DND-41 (cell line): ENCODE results near the gene ETFA.

ENCODE experiments used
- ATAC-seq: fragments of 200-7000 bp; cut with Tn5 transposase; 3 replicates; pipeline ENCODE4 v1.9.1; 2021; ENCODE audit warnings: low read depth; ENCODE audit not compliant: insufficient read depth
- DNase-seq: peaks from one replicate; pipeline ENCODE4 v3.0.0-alpha.2; 2020
- H2AFZ ChIP-seq: 2 replicates; pipeline ENCODE4 v1.6.0; 2012; ENCODE audit warnings: low read depth, low read length
- H3K27ac ChIP-seq: 2 replicates; pipeline ENCODE4 v1.5.1; 2012; ENCODE audit warnings: low read length, inconsistent platforms
- H3K27me3 ChIP-seq: fragments of 200-600 bp; sonication (generic); 2 replicates; pipeline ENCODE4 v1.6.0; 2012; ENCODE audit warnings: low read length, mild to moderate bottlenecking, inconsistent platforms; ENCODE audit not compliant: insufficient read depth, poor library complexity
- H3K36me3 ChIP-seq: 2 replicates; pipeline ENCODE4 v1.5.1; 2012; ENCODE audit warnings: low read length, inconsistent platforms; ENCODE audit not compliant: insufficient read depth
- H3K4me1 ChIP-seq: 2 replicates; pipeline ENCODE4 v1.5.1; 2012; ENCODE audit warnings: mild to moderate bottlenecking, low read length; ENCODE audit not compliant: insufficient read depth
- H3K4me2 ChIP-seq: 2 replicates; pipeline ENCODE4 v1.6.0; 2012; ENCODE audit warnings: mild to moderate bottlenecking, moderate library complexity, low read length, inconsistent platforms; ENCODE audit not compliant: insufficient read depth
- H3K4me3 ChIP-seq, 2 experiments: fragments of 200-600 bp in 1 of 2; shearing (Covaris generic) in 1 of 2; 2 replicates each; pipeline ENCODE4 v1.5.1; 2012 to 2016; ENCODE audit warnings: inconsistent platforms in 2 of 2, low read length in 2 of 2, mild to moderate bottlenecking in 2 of 2, low read depth in 1 of 2, moderate library complexity in 1 of 2
- H3K79me2 ChIP-seq: 2 replicates; pipeline ENCODE4 v1.6.0; 2012; ENCODE audit warnings: low read length, inconsistent platforms; ENCODE audit not compliant: insufficient read depth
- H3K9ac ChIP-seq: 2 replicates; pipeline ENCODE4 v1.6.0; 2012; ENCODE audit warnings: low read depth, mild to moderate bottlenecking, inconsistent platforms, low read length, moderate library complexity
- H3K9me3 ChIP-seq: 2 replicates; pipeline ENCODE4 v1.5.1; 2012; ENCODE audit warnings: low read length, moderate library complexity, mild to moderate bottlenecking, inconsistent platforms; ENCODE audit not compliant: insufficient read depth, severe bottlenecking
- H4K20me1 ChIP-seq: 2 replicates; pipeline ENCODE4 v1.6.0; 2012; ENCODE audit warnings: low read length; ENCODE audit not compliant: insufficient read depth
- EZH2 ChIP-seq: IDR thresholded peaks from 3 replicates; pipeline ENCODE4 v1.6.1; 2012; ENCODE audit warnings: borderline replicate concordance, low read depth, mild to moderate bottlenecking, moderate library complexity, low read length, inconsistent platforms; ENCODE audit not compliant: severe bottlenecking
- TF ChIP-seq, protein P1 (sequence below): IDR thresholded peaks from 2 replicates; pipeline ENCODE4 v1.5.1; 2012; ENCODE audit warnings: borderline replicate concordance, low read length, moderate library complexity, mild to moderate bottlenecking; ENCODE audit not compliant: poor library complexity, severe bottlenecking; ENCODE audit errors: extremely low read depth

Gene ETFA

GRCh38 chr15:76310475-76311099, 682 bp downstream of the ETFA start:
- peak overlapping the region; percentile 67 for H3K27ac ChIP-seq

DNA sequence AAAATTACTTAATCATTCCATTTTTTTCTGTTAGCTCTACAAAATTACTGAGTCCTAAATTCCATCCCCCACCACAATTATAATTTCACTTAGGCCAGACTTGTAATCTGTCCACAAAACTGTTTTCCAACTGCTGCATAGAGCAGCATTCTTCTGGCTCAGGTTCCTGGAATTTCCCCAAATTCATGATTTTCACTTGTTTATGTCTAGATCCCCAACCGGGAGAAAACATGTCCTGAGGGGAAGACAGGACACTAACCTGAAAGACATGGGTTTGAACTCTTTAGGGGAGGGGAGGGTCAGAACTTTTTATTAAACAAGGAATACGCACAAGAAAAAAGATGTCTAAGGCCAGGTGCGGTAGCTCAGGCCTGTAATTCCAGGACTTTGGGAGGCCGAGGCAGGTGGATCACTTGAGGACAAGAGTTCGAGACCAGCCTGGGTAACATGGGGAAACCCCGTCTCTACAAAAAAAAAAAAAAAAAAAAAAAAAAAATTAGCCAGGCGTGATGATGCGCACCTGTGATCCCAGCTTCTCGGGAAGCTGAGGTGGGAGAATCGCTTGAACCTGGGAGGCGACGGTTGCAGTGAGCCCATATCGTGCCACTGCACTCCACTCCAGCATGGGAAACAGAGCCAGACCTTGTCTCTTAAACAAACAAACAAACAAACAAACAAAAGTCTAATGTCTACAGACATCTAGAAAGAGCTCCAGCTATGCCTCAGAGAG, 1.5 kb downstream of the ETFA start:
- H3K4me2 ChIP-seq, result peak overlapping the region; percentile 86
- TF ChIP-seq, protein P1, sequence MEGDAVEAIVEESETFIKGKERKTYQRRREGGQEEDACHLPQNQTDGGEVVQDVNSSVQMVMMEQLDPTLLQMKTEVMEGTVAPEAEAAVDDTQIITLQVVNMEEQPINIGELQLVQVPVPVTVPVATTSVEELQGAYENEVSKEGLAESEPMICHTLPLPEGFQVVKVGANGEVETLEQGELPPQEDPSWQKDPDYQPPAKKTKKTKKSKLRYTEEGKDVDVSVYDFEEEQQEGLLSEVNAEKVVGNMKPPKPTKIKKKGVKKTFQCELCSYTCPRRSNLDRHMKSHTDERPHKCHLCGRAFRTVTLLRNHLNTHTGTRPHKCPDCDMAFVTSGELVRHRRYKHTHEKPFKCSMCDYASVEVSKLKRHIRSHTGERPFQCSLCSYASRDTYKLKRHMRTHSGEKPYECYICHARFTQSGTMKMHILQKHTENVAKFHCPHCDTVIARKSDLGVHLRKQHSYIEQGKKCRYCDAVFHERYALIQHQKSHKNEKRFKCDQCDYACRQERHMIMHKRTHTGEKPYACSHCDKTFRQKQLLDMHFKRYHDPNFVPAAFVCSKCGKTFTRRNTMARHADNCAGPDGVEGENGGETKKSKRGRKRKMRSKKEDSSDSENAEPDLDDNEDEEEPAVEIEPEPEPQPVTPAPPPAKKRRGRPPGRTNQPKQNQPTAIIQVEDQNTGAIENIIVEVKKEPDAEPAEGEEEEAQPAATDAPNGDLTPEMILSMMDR, result no peak
- TF ChIP-seq EZH2, result no peak
- peaks cover 26% of the 10 kb centered on the region for H3K4me1 ChIP-seq
- ATAC-seq, result no peak
- H3K27ac ChIP-seq, result peak overlapping the region; percentile 67
- no peaks in the 10 kb centered on the region for H3K9me3 ChIP-seq
- H3K4me3 ChIP-seq, result peak overlapping the region; percentile 47 to 70; a peak in 3 of 4 replicates
- H2AFZ ChIP-seq, result no peak overlapping the region
- H3K79me2 ChIP-seq, result peaks cover 61% of the 10 kb centered on the region
- DNase-seq, result no peak
- peaks cover 7% of the 10 kb centered on the region; the same call in 1 of the 2 replicates for H4K20me1 ChIP-seq
- H3K27me3 ChIP-seq, result no peaks in the 10 kb centered on the region
- no peaks in the 10 kb centered on the region for H3K36me3 ChIP-seq
- H3K9ac ChIP-seq, result peak overlapping the region; percentile 68

More at GRCh38 chr15:76310475-76311099, 682 bp downstream of the ETFA start:
- Histone ChIP-seq H3K36me3 (no peaks in the 10 kb centered on the region), H3K27me3 (no peaks in the 10 kb centered on the region), H3K9me3 (no peaks in the 10 kb centered on the region), H3K4me2 (peak overlapping the region; percentile 86), H3K4me3 (peak overlapping the region; percentile 47 to 70), H3K9ac (peak overlapping the region; percentile 68), H3K79me2 (peaks cover 54% of the 10 kb centered on the region), H3K4me1 (peaks cover 26% of the 10 kb centered on the region), H4K20me1 (peaks cover 7% of the 10 kb centered on the region; the same call in 1 of the 2 replicates), H2AFZ (peak overlapping the region; percentile 75)
- TF ChIP-seq, protein P1, result no peak
- no peak for TF ChIP-seq EZH2
- no peak for DNase-seq
- peak; percentile 5 for ATAC-seq

DNA sequence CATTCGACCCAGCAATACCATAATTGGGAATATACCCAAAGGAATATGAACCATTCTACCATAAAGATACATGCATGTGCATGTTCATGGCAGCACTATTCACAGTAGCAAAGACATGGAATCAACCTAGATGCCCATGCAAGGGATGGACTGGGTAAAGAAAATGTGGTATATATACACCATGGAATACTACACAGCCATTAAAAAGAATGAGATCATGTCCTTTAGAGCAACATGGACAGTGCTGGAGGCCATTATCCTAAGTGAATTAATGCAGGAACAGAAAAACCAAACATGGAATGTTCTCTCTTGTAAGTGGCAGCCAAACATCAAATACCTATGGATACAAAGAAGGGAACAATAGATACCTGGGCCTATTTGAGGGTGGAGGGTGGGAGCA, 7.4 kb downstream of the ETFA start:
- Histone ChIP-seq H3K9ac (no peak overlapping the region), H4K20me1 (peaks cover 38% of the 10 kb centered on the region), H3K27me3 (no peaks in the 10 kb centered on the region), H3K4me2 (no peak overlapping the region), H3K4me3 (no peak overlapping the region), H3K4me1 (peaks cover 7% of the 10 kb centered on the region; the same call in 1 of the 2 replicates), H3K36me3 (no peaks in the 10 kb centered on the region), H2AFZ (no peak overlapping the region), H3K79me2 (peaks cover 97% of the 10 kb centered on the region), H3K9me3 (no peaks in the 10 kb centered on the region), H3K27ac (no peak overlapping the region)
- TF ChIP-seq, protein P1, result no peak
- TF ChIP-seq EZH2, result no peak
- ATAC-seq (no peak), DNase-seq (no peak)
